NB4 (cell line): Measurements from ENCODE around the gene CA5A.
A peak's percentile ranks its signal among the peaks of the same experiment; 100 is the strongest.

Experiments
- CTCF ChIP-seq: IDR thresholded peaks from one replicate; pipeline ENCODE4 v1.5.1; 2012; ENCODE audit warnings: low read depth, low read length
- MYC ChIP-seq: IDR thresholded peaks from 2 replicates; pipeline ENCODE4 v1.6.1; 2011; ENCODE audit warnings: low read depth, low read length
- POLR2A ChIP-seq: IDR thresholded peaks from 2 replicates; pipeline ENCODE4 v1.6.1; 2011; ENCODE audit warnings: mild to moderate bottlenecking; ENCODE audit not compliant: insufficient read length; ENCODE audit errors: extremely low read depth

- TF ChIP-seq CTCF = no peak
- TF ChIP-seq POLR2A = peak; percentile 16
- no peak for TF ChIP-seq MYC
Observed at GRCh38 chr16:87847785-87848675, 88.3 kb downstream of the CA5A start.
